Astrocyte of the cerebellum (primary cell): ENCODE results near the gene C4A.
A peak's percentile ranks its signal among the peaks of the same experiment; 100 is the strongest.

Experiments used
- DNase-seq: peaks from one replicate; pipeline ENCODE4 v3.0.0-alpha.2; 2011; ENCODE audit warnings: low read depth
- H3K4me3 ChIP-seq: 2 replicates; pipeline ENCODE4 v1.5.1; 2011; ENCODE audit warnings: mild to moderate bottlenecking, low read depth, low read length, moderate library complexity
- CTCF ChIP-seq: IDR thresholded peaks from 2 replicates; pipeline ENCODE4 v1.5.1; 2012; ENCODE audit warnings: low read length, low read depth, moderate library complexity, mild to moderate bottlenecking; ENCODE audit errors: missing control alignments
- in situ Hi-C: cut with HindIII; loops from 2 replicates; pipeline ENCODE4 v1.10.0; 2017; ENCODE audit warnings: low sequenced_read_pairs

C4A gene

GRCh38 chr6:31945507-31946369 is 36.1 kb upstream of the C4A start, which contains the start of gene CFB:
TSS of gene CFB (plus strand) at chr6:31946095. CDS start at chr6:31946222, 127 bp downstream.
- in situ Hi-C loops: no loop called here
- peak within 1 kb of the TSS; percentile 15 for H3K4me3 ChIP-seq
- peak; percentile 56 for DNase-seq
- no peak for TF ChIP-seq CTCF

- peak overlapping the region; percentile 15 for H3K4me3 ChIP-seq
- no peak for DNase-seq
- in situ Hi-C loops: no loop called here
- no peak for TF ChIP-seq CTCF
These were observed 35.4 kb upstream of the C4A start for GRCh38 chr6:31946370-31946885.

- DNase-seq: no peak
- in situ Hi-C loops: no loop called here
- no peak overlapping the region for H3K4me3 ChIP-seq
- TF ChIP-seq CTCF: no peak
These were observed 34.7 kb upstream of the C4A start for GRCh38 chr6:31947070-31947675.

- no peak overlapping the region for H3K4me3 ChIP-seq
- in situ Hi-C loops: no loop called here
These were observed 34.0 kb upstream of the C4A start for GRCh38 chr6:31947864-31948263.

GRCh38 chr6:31948306-31948705 is 33.6 kb upstream of the C4A start:
- in situ Hi-C loops: no loop called here
- TF ChIP-seq CTCF: no peak
- DNase-seq: no peak
- no peak overlapping the region for H3K4me3 ChIP-seq

More at GRCh38 chr6:31947864-31948263, 34.0 kb upstream of the C4A start:
- no peak for DNase-seq
- no peak for TF ChIP-seq CTCF

- in situ Hi-C loops: no loop called here
- no peak for TF ChIP-seq CTCF
- no peak for DNase-seq
- no peak overlapping the region for H3K4me3 ChIP-seq
These were observed 33.0 kb upstream of the C4A start for GRCh38 chr6:31948753-31949413.
